T-helper 2 cell (primary cell): ENCODE results near the gene FGFRL1.

ENCODE experiments used
- DNase-seq, 5 experiments: peaks; one replicate each; pipeline versions ENCODE4 v3.0.0 to v3.0.0-alpha.2; 2012 to 2022
- total RNA-seq, 2 donors: gene quantifications; one replicate each; lab custom pipeline; 2026; lab: John Stamatoyannopoulos, UW

FGFRL1 gene, protein sequence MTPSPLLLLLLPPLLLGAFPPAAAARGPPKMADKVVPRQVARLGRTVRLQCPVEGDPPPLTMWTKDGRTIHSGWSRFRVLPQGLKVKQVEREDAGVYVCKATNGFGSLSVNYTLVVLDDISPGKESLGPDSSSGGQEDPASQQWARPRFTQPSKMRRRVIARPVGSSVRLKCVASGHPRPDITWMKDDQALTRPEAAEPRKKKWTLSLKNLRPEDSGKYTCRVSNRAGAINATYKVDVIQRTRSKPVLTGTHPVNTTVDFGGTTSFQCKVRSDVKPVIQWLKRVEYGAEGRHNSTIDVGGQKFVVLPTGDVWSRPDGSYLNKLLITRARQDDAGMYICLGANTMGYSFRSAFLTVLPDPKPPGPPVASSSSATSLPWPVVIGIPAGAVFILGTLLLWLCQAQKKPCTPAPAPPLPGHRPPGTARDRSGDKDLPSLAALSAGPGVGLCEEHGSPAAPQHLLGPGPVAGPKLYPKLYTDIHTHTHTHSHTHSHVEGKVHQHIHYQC
- 32.4 to 60.2 reads per million in 2 donors for total RNA-seq

DNA sequence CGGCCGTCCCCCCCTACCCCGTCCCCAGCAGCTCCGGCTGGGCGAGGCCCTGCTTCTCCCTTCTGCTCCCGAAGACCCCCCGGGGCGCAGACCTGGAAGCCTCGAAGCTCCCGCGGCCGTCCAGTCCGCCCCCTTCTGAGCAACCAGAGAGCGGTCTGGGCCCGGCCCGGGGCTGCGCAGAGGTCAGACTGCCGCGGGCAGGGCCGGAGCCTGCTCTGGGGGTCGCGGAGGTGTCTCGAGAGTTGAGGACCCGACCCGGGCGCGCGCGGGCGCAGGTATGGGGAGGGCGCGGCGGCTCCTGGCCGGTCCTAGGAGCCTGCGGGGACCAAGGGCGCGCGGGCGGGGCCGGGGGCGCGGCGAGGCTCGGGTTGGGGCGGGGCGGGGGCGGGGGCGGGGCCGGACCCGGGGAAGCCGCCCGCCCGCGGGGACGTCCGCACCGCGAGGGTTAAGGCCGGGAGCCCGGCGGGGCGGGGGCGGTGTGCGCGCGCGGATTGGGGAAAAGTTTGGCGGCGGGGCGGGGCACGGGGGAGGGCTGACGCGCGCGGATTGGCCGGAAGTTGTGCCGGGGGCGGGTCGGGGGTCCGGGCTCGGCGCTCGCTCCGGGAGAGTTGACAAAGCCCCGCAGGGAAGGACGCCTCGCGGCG lies at the start of gene FGFRL1:
TSS of gene FGFRL1 (plus strand) at position 605 of the 644 bp plus-strand sequence. CDS start 860 bp downstream, outside the sequence.
- DNase-seq, result peak; percentile 74 to 93 (median 90)

DNA sequence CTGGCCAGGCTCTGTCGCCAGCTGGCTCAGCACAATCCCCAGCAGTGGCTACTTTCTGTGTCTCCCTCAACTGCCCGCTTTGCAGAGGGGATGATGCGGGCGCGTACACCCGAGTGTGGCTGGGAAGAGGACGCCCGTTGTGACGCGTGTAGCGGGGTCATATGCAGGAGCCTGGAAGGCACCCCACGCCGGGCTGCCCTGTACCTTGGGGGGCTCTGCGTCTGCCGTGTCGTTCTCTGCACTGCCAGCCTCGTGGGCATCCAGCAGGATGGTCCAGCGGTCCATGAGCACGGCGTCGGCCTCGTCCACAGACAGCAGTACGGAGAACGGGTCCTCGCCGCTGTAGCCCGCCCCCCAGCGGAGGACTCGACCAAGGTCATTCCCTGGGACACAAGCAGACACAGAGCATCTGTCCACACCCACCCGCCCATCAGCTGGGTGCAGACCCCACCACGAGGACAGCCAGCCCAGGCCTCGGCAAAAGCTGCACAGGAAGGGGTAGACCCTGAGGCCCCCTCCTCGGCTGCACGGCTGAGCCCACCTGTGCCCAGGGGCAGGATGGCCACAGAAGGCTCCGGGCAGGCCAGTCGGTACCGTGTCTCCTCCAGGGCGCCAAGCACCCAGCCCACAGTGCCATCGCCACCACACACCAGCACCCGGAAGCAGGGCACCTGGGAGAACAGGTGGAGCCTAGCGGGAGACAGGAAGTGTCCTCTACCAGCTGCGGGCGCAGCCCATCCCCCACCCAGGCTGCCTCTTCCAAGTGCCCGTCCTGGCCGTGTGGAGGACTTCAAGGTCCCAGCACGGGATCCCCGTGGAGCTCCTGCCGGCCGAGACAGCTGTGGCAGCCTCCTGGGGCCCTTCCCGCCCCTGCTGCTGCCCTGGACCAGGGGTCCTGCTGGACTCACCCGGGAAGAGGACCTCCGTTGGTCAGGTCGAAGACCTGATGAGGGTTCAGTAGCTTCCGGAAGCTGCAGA lies 48.9 kb upstream of the FGFRL1 start:
- no peak for DNase-seq

DNA sequence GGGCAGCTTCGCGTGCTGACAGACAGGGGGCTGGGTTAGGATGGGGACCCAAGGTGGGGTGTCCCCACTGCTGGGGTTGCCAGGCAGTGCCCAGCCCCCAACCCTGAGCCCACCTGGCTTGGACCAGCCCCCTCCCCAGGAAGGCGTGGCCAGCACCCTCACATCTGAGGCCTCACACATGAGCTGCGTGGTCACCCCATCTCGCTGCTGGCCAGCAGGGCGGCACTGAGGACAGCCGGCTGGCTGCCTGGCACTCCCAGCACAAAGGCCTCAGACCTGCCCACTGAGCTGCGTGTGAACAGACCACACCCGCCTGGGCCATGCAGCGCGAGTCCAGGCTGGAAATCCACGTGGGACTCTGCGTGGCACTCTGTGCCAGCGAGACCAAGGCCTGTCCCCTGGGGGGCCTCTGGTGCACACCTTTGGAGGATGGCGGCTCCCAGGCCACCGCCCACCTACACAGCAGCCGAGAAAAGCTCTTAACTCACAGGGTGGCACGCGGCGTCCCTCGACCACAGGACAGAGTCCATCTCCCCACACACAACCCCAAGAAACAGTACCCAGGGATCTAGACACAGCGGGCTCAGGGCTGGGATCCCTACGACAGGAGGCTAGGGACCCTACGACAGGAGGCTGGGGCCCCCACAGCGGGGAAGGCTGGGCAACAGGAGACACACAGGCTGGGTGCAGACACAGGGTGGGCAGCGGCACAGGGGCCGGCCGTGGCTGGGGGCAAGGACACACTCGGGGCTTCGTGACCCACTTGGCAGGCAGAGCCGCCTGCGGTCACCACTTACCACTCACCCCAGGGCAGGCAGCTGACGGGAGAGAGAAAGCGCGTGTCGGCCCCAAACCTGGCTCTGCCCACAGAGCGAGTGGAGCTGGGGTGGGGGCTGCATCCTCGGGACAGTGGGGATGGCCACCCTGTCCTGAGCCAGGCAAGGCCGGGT lies 47.9 kb upstream of the FGFRL1 start:
- DNase-seq, result no peak

DNA sequence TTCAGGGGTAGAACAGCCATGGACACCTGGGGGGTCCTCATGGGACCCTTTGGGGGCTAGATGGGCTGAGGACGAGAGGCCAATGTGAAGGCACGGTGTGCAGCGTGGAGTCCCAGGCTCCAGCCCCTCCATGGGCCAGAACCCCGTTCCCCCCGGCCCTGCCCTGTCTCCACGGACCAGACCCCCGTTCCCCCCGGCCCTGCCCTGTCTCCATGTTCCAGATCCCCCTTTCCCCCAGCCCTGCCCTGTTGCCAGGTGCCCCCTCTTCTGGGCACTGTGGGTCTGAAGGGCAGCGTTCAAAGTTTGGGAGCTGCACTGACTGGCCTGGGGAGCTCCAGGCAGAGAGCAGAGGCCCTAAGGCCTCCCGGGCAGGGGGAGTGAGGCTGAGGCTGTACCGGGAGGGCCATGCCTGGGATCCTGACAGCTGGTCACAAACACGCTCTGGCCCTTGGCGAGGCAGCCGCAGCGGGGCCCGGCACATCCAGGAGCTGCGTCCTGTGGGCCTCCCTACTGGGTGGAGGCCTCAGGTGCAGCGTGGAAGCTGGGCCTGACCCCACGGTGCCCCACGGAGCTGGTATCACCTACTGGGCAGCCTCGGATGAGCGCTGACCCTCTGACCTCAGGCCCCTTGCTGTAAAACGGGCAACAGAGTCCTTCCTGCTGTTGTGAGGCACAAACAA lies 46.9 kb upstream of the FGFRL1 start:
- no peak for DNase-seq

DNA sequence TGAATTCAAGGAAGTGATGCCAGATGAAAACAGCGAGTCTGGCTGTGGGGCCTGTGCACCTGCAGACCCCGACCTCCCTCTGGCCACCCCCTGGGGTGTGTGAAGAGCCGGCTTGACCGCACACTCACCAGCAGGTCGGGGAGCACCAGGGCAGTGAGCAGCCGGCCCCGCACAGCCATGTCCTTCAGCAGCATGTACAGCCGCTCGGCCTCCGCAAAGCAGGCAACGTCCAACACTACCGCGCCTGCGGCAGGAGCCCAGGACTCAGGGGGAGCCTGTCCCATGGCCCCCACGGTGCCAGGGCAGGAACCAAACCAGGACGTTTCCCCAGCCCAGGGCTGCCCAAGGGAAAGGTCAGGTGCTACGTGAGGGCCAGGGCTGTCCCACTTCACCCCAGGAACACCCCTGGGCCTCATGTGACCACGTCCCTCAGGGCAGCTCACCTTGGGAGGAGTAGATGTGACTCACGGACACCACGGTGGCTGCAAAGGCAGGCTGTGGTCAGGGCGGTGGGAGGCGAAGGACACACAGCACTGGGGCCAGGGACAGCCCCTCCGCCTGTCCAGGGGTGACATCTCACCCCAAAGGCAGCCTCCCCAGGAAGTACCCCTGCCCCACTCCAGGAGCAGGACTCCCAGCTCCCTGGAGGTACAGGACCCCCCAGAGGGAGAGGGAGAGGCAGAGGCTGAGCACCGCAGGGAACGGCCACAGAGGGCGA lies 46.2 kb upstream of the FGFRL1 start:
- no peak for DNase-seq

DNA sequence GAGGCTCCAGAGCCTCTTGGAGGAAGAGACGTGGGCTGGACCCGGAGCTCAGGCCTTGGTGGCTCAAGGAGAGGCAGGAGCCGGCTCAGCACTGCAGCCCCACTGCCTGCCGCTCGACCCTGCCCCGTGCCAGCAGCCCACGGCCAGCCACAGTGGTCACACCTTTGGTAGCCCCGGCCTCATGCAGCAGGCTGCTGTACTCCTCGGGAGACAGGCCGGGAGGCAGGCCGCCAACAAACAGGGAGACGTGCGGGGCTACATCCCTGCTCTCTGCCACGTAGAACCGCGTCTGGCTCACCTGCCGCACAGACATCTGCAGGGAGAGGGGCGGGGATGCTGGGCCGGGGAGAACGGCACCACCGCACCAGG lies 45.7 kb upstream of the FGFRL1 start:
- DNase-seq, result no peak

DNA sequence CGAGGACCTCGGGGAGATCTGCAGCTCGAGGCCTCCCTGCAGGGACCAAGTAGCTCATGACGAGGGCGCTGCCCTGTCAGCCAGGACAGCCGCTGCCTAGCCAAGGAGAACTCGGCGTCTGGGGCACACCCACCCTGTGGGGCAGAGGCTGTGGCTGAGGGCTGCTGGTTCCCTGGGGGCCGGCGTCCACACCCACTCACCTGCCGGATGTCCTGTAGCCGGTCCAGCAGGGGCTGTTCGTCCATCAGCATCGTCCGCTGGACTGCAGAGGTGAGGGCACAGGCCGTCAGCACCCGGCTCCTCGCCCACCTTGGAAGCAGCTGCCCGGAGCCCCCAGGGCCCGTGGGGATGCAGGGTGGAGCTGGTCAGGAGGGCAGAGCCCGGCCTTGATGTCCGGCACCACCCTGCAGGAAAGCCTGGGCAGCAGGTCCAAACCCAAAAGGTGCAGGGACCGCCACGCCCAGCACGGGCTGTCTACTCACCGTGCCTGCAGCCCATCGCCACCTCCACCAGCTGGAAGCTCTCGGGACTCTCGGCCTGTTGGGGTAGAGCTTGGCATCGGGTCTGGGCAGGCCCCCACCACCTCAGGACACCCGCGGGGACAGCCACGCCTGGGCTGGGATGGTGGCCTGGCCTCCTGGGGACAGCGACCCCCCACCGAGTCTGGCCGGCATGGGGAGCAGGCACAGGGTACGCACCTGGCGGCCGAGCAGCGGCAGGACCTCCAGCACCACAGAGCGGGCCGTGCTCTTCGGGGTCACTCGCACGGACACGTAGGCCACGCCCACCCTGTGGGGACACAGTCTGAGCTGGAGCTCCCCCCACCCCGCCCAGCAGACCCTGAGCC lies 44.9 kb upstream of the FGFRL1 start:
- no peak for DNase-seq

DNA sequence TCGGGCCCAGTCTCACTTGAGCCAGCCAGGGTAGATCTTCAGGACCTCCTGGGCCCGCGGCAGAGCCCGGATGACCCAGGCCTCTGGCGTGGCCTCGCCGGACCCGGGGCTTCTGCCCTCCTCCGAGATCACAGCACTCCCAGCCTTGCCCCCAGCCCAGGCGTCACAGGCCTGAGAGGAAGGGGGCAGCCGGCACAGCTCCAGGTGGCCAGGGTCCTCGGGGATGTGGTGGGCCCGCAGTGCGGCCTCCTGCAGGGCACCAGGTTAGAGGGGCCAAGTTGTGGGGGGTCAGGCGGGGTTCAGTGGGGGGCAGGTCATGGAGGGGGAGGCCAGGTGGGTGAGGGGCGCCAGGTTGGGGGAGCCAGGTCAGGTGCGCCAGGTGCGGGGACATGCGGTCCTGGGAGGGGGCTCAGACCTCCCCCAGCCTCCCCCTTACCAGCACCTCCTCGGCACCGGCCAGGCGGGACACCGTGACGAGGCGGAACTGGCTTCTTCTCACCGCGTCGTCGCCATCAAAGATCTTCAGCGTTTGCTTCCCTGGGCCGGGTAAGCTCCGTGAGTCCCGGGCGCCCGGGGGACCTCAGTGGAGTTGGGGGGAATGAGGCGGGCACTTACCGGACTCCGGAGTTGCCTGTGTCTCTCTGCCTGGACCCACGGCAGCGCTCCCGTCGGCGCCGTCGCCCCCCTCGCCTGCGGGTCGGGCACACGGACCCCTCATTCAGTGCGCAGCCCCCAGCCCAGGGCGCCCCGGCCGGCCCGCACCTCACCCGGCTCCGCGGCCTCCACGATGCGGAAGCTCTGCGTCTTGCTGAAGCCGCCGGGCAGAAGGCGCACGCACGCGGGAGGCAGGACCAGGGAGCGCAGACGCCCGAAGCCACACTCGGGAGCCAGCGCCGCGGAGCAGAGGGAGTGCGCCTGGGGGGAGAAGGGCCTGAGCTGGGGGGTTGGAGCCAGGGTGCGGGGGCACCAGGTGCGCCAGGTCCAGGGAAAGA lies 44.0 kb upstream of the FGFRL1 start:
- DNase-seq, result no peak

DNA sequence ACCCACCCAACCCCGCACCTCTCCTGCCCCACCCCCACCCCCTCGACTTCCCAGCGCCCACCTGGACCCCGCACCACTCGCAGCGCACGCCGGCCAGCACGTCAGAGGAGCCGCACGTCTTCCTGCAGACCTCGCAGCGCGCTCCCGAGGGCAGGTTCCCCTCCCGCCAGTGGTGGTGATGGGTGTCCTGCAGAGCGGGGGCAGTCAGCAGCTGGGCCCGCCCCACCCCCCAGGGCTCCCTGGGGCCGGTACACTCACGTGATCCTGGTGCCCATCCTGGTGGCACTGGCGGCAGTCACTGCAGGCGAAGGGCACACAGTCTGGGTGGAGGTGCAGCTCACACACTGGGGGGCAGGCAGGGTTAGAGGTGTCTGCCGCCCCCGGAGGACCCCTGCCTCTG lies 43.2 kb upstream of the FGFRL1 start:
- no peak for DNase-seq

DNA sequence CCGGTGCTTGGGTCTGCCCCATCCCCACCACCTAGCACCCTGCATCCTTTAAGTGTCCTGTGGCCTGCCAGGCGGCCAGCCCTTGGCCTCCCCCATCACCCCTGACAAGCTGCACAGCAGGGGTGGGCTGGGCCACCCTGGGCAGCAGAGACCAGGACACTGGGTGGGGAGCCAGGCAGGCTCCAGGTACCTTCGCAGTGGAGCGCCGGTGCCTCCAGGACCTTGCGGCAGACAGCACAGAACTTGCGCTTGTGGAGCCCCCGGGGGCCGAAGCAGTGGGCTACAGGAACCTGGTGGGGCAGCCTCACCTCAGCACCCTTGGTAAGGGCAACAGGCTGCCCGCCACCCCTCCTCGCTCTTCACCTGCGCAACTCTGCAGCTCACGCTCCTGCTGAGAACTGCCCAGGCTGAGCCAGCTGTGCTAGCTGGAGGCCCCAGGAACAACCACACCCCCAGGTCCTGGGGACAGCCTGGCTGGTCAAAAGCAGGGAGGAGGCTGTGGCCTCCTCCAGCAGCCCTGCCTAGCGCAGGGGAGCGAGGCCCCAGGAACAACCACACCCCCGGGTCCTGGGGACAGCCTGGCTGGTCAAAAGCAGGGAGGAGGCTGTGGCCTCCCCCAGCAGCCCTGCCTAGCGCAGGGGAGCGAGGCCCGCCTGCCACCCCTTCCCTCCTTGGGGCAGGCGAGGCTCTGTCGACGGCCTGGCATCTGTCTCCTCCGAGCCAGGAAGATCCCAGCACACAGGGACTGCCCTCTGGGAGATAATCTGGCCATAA lies 42.6 kb upstream of the FGFRL1 start:
- DNase-seq, result no peak

DNA sequence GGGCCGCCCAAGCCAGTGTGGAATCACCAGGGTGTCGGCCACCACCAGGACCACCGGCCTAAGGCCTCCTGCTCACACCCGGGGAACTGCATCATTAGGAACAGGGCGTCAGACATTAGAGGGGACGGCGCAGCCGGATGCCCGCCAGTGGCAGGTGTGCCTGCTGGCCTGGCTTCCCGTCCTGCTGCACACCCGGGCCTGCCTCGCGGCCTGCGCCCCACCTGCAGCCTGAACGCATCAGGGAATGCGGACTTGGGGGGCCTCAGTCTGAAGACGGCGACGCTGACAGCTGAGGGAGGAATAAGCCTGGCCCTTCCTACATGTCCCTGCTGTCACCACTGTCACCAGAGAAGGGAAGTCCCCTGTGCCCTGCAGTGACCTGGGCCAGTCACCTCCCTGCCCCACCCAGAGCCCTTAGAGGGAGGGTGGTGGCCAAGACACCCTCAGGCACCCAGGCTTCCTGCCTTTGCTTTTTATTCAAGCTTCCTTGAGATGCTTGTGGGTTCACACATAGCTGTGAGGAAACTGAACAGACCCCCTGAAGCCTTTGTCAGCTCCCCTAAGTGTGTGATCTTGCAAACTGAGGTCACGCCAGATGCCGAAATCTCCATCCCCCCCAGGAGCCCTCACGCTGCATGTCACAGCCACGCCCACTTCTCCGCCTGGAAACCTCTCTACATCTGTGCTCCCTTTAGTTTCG lies 41.2 kb upstream of the FGFRL1 start:
- peak in 1 of 5 experiments; percentile 95 for DNase-seq

DNA sequence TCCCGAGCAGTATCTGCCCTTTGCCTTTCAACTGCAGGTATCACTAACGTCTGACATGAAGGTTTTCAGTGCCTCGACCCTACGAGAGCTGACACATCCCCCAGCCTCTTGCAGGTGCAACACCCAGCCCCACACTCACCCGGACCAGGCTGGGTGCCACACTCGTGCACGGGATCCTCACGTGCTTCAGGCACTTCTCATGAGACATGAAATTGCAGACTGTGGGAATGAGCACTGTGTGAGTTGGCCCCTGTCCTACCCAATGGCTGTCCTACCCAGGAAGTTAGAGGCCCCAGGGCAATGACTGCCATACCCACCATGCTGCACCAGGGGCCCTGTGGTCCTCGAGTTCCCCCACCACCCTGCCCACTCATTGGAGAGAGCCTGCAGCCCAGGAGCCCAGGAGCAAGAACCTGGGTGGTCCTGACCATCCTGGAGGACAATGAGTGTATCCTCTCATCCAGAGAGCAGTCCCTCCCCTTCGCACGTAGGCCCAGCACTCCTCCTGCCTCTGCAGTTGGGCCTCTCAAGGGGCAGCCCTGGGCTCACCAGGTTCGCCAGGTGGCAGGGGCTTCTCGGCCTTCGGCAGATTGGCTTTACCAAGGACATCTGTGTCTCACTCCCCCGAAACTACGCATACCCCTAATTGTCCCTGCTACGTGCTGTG lies 40.4 kb upstream of the FGFRL1 start:
- no peak for DNase-seq

DNA sequence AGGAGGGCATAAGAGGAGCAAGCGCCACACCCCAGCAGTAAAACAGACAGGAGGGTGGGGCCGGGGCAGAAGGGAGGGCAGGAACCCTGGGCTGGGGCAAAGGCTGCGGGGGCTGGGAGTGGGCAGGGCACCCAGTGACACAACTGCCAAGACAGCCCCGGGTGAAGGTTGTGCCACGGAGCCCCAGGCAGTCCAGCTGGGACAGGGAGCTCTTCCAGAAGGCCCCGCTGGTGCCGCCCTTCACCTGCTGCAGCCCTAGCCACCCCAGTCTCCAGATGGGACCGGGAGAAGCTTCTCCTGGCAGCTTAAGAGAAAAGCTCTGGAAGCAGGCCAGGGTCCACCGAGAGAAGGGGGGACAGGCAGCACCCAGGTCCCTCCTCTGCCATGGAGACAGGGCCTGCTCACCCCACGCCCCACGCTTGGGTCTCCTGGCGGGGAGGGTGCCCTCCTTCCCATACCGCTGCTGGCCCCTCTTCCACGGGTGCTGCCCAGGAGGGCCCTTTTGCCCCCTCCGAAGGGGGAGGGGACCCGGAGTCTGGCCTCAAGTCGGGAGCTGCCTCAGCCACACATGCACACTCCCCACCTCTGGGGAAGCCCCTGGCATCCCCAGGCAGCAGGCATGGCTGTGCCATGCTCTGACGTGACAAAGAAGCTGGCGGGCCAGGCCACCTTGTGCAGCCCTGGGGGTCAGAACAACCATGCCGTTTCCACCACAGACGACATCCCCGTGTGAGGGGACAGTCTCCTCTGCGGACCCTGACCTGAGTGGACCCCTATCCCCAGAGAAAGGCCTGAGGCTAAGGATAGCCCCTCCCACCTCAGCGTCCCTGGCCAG lies 39.5 kb upstream of the FGFRL1 start:
- DNase-seq, result peak in 1 of 5 experiments; percentile 13

DNA sequence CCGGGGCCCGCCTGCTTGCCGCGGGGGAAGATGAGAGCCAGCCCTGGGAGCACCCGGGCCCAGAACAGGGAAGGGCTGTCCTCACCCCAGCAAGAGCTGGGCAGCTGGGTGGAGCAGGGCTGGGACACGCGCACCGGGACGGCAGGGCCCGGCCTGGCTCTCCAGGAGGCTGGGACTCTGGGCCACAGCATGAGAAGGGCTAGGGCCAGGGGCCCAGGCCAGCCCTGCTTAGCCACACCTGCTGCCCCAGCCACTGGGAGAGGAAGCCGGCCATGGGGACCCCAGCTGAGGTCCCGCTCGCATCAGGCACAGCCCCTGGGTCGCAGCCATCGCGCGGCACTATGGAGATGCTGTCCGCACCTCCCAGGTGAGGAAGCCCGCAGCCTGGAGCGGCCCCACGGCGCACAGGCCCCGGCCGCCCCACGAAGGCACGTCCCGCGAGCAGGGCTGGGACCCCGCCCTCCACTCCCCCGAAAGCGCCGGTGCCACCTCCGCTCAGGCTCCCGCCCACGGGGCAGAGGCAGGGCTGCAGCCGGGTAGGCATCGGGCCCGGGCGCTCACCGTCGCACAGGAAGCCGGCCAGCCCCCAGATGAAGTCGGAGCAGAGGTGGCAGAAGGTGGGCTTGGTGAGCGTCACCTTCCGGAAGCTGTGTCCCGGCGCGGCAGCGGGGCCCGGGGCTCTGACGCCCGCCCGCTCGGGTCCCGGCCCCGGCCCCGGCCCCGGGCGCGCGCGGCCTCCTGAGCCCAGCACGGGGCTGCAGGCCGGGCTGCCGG lies 38.6 kb upstream of the FGFRL1 start:
- DNase-seq, result peak; percentile 22 to 73 (median 61)
